Activated T-cell treated with anti-CD3 and anti-CD28 coated beads for 24 hours (primary cell): ENCODE results near the gene ZNF827.
A peak's percentile ranks its signal among the peaks of the same experiment; 100 is the strongest.

Experiments used
- DNase-seq: peaks from one replicate; pipeline ENCODE4 v3.0.0-alpha.2; 2020; ENCODE audit warnings: low read depth

ZNF827 gene

DNA sequence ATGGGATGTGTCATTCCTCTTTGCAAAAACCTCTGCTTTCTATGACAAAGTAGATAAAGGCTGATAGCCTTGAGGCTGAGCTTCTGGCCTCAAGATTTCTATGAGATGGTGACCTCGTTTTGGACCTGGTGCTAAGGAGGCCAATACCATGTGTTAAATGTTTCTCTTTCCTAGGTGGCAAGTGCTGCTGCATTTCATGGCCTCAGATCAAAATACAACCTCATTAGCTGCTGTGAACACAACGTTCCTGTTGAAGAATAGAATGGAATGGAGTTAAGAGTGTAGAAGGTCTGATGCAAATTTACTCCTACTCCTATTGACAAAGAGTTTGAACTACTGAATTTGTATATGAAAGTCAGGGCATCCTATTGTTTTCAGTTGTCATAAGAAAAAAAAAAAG, 146.6 kb downstream of the ZNF827 start:
- no peak for DNase-seq

GRCh38 chr4:145788755-145789154, 149.9 kb downstream of the ZNF827 start:
- DNase-seq = no peak

- no peak for DNase-seq
Measured at GRCh38 chr4:145786830-145787229, 151.8 kb downstream of the ZNF827 start.

- no peak for DNase-seq
Measured at GRCh38 chr4:145786261-145786660, 152.4 kb downstream of the ZNF827 start.

GRCh38 chr4:145785391-145786008, 153.1 kb downstream of the ZNF827 start:
- no peak for DNase-seq

GRCh38 chr4:145784036-145784435, 154.6 kb downstream of the ZNF827 start:
- DNase-seq = no peak

GRCh38 chr4:145782756-145783155, 155.9 kb downstream of the ZNF827 start:
- no peak for DNase-seq

DNA sequence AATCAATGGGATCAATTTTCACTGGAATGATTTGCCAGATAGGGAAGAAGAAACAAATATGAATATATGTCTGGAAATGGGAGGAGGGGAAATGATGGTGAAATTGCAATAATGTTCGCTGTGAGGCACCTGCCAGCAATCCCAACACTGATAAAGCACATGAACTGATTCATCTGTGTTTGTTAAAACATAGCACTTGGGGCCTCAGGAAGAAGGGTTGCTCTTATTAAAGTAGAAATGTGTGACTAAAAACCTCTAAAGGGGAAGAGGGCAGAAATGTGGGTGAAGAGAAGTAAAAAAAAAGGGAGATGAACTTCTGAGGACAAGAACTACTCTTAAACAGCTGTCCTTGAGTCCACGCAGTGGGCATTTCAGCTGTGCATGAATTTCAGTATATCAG, 157.3 kb downstream of the ZNF827 start:
- DNase-seq = no peak

DNA sequence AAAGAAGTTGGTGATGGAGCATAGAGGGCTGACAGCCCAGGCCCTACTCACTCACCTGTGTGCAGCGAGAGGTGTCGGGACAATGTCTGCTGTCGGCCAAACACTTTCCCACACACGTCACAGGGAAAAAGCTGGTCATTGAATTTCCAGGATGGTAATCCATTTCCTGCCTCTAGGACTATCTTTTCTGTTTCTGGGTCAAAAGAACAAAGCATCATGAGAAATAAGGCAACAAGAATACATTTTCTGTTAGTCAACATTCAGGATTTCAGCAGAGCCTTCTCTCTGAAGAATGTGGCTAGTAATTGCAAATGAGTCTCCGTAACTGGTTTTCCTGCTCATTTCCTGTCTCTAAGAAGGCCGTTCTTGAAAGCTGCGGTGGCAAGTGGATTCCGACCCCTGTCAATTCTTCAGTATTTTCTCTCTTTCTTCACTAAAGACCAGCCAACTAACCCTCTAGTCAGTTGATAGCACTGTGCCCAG, 159.3 kb downstream of the ZNF827 start:
- DNase-seq = no peak

- DNase-seq = no peak
Measured at GRCh38 chr4:145776208-145776607, 162.4 kb downstream of the ZNF827 start.

- no peak for DNase-seq
Measured at GRCh38 chr4:145775406-145775805, 163.2 kb downstream of the ZNF827 start.

GRCh38 chr4:145774473-145774872, 164.2 kb downstream of the ZNF827 start:
- DNase-seq = no peak

GRCh38 chr4:145773581-145774234, 164.9 kb downstream of the ZNF827 start:
- DNase-seq = no peak

DNA sequence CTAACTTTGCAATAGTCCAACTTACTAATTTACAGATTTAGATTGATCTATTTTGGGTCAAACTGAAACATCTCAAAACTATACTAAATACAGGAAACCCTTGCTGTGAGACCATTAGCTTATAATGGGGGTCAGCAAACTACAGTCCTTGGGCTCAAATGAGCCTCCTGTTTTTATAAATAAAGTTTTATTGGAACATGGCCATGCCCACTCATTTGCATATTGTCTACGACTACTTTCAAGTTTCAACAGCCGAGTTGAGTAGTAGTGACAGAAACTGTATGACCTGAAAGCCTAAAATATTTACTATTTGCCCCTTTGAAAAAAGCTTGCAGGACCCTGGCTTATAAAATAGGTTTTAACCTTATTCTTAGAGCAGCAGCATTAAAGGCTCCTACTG, 166.3 kb downstream of the ZNF827 start:
- no peak for DNase-seq

DNA sequence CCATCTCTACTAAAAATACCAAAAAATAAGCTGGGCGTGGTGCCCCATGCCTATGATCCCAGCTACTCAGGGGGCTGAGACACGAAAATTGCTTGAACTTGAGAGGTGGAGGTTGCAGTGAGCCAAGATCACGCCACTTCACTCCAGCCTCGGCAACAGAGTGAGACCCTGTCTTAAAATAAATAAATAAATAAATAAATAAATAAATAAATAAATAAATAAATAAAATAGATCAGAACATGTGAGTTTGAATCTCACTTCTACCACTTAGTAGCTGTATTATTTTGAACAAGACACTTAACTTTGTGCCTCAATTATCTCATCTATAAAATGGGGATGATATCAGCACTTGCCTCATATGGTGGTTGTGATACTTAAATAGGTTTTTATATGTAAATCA, 168.5 kb downstream of the ZNF827 start:
- no peak for DNase-seq

GRCh38 chr4:145769450-145770037, 169.1 kb downstream of the ZNF827 start:
- no peak for DNase-seq

DNA sequence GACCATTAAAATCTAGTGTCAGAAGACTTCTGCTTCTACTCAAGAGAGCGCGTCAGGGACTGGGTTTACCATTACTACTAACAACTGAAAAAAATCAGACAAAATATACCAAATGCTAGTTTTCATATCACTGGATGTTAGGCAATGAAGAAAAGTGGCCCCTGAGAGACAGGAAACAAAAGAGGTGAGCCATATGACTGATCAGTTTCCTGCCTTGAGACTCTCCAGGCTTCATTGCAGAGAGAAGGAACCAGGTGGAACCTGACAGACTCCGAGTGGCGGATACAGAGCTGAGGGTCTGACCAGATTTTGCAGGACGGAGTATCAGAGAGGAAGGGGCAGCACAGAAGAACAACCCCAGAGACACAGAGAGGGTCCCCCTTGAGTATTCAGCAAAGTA, 172.3 kb downstream of the ZNF827 start:
- DNase-seq = no peak

GRCh38 chr4:145763399-145763798, 175.2 kb downstream of the ZNF827 start:
- no peak for DNase-seq

- no peak for DNase-seq
Measured at GRCh38 chr4:145762719-145763118, 175.9 kb downstream of the ZNF827 start.

DNA sequence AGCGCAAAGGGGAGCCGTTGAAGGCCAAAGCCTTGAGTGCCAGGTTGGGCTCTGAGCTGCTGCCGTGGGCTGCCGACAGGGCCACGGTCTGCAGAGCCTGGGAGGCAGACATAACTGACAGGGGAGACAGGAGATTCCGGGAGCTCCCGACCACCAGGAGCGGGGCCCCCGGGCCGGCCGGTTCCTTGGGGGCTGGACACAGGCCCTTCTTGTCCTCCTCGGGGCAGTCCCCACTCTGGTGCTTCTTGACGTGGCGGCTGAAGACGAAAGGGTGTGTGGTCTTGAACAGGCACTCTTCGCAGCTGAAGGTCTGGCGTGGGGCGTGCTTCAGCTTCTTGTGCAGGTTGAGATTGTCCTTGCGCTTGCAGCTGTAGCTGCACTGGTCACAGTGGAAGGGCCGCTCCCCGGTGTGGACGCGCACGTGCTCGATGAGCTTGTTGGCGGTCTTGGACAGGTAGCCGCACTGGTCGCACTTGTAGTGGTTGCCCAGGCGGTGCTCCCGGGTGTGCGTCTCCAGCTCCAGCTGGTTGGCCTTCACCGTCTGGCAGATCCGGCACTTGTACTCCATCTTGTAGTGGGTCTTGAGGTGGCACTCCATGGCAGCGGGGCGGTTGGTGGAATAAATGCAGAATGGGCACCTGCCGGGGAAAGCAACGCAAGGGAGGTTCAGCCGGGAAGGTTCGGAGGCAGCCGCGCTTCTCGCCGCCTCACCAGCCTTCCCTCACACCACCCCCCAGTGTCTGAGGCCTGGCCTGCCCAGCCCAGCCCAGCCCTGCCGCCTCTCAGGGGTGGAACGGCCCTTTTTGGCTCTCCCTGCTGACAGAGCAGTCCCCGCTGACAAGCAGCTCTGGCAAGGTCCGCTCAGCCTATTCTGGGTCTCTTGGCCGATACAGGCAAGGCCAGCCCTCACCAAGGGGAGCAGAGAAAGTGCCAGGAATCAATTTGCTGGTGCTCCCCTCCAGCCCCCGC, 177.4 kb downstream of the ZNF827 start:
- no peak for DNase-seq

DNA sequence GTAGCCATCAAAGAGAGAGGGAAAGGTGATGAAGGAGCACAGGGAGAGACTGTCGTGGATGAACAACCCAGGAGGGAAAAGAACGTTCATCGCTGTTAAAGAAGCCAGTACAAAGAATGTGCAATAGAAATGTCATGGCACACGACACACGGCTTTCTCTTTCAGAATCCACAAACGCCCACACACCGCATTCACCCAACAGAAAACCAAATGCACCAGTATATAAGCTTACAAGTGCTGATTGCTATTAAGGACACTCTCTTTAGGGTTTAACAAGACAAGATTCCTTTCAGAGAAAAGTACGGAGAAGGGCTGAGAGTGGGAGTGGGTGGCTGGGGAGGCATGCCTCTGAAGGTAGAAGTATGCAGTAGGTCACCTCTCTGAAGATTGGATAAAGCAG, 178.4 kb downstream of the ZNF827 start:
- DNase-seq = peak; percentile 8

GRCh38 chr4:145757188-145757587, 181.4 kb downstream of the ZNF827 start:
- no peak for DNase-seq
